B cell (primary cell): Measurements from ENCODE around the gene MARCHF7. TPM values are rescaled to one million over a fixed set of nuclear protein-coding genes. Genes with fewer than 3 reads are reported as not detected.
A peak's percentile ranks its signal among the peaks of the same experiment; 100 is the strongest.

ENCODE experiments used
- ATAC-seq: fragments of 200-7000 bp; cut with Tn5 transposase; one replicate; pipeline ENCODE4 v1.10.0; 2021; ENCODE audit warnings: low read depth, mild to moderate bottlenecking, moderate number of reproducible peaks, moderate library complexity
- CTCF ChIA-PET: fragments of 350-600 bp; sonication (Branson Sonifier 250); formaldehyde crosslinking; loops from one replicate; lab custom pipeline; 2021; ENCODE audit warnings: antibody characterized with exemption, inconsistent platforms; lab: Charles Lee
- POLR2A ChIA-PET: fragments of 350-600 bp; sonication (Branson Sonifier 250); formaldehyde crosslinking; loops from one replicate; lab custom pipeline; 2021; ENCODE audit warnings: antibody characterized with exemption; lab: Charles Lee
- DNase-seq: peaks from one replicate; pipeline ENCODE4 v3.0.0; 2013
- H2AFZ ChIP-seq: 2 replicates; pipeline ENCODE4 v1.6.1; 2012; ENCODE audit warnings: mild to moderate bottlenecking, low read depth, low read length; ENCODE audit not compliant: insufficient read depth, poor library complexity, severe bottlenecking
- H3K27ac ChIP-seq, 2 donors: 1 replicate in 1 of 2; 2 replicates in 1 of 2; pipeline ENCODE4 v1.5.1; 2012 to 2013; ENCODE audit warnings: low read length in 2 of 2, mild to moderate bottlenecking in 2 of 2, moderate library complexity in 1 of 2
- H3K27me3 ChIP-seq, 4 experiments: fragments of 200-600 bp in 1 of 4; sonication (generic) in 1 of 4; replicated peaks in 1 of 4; 1 replicate in 2 of 4; 2 replicates in 2 of 4; pipeline versions ENCODE4 v1.6.1 to v1.7.0; 2013 to 2016; ENCODE audit warnings: low read length in 3 of 4, mild to moderate bottlenecking in 2 of 4, mixed read lengths in 1 of 4, moderate library complexity in 1 of 4; ENCODE audit not compliant: insufficient read depth in 4 of 4, control insufficient read depth in 3 of 4; ENCODE audit errors: control extremely low read depth in 1 of 4
- H3K36me3 ChIP-seq, 2 experiments: replicated peaks in 1 of 2; 1 replicate in 1 of 2; 2 replicates in 1 of 2; pipeline versions ENCODE4 v1.6.1 to v1.7.1; 2013; ENCODE audit warnings: low read length in 1 of 2; ENCODE audit not compliant: insufficient read depth in 2 of 2, control insufficient read depth in 1 of 2; ENCODE audit errors: control extremely low read depth in 1 of 2, extremely low read depth in 1 of 2
- H3K4me1 ChIP-seq, 2 donors: fragments of 200-600 bp in 1 of 2; sonication (generic) in 1 of 2; 1 replicate in 1 of 2; 2 replicates in 1 of 2; pipeline versions ENCODE4 v1.5.1 to v1.6.1; 2013 to 2017; ENCODE audit warnings: low read length in 2 of 2; ENCODE audit not compliant: control insufficient read depth in 2 of 2, insufficient read depth in 2 of 2
- H3K4me2 ChIP-seq: replicated peaks from 2 replicates; pipeline ENCODE3; 2012; ENCODE audit warnings: mild to moderate bottlenecking, low read depth, low read length; ENCODE audit not compliant: poor library complexity, severe bottlenecking
- H3K4me3 ChIP-seq, 5 experiments: fragments of 200-600 bp in 1 of 5; sonication (generic) in 1 of 5; 1 replicate in 3 of 5; 2 replicates in 2 of 5; pipeline versions ENCODE4 v1.5.1 to v1.7.0; 2011 to 2016; ENCODE audit warnings: low read length in 4 of 5, mild to moderate bottlenecking in 4 of 5, low read depth in 2 of 5, control low read depth in 1 of 5, moderate library complexity in 1 of 5; ENCODE audit not compliant: insufficient read depth in 1 of 5; ENCODE audit errors: control extremely low read depth in 1 of 5, extremely low read depth in 1 of 5
- H3K79me2 ChIP-seq: fragments of 200-600 bp; sonication (generic); one replicate; pipeline ENCODE4 v1.6.0; 2016; ENCODE audit warnings: low read length; ENCODE audit not compliant: control insufficient read depth, insufficient read depth
- H3K9ac ChIP-seq: fragments of 200-600 bp; sonication (generic); 2 replicates; pipeline ENCODE4 v1.6.1; 2017; ENCODE audit warnings: mild to moderate bottlenecking, low read length, moderate library complexity
- H3K9me3 ChIP-seq, 3 donors: one replicate each; pipeline versions ENCODE4 v1.6.1 to v1.7.1; 2013; ENCODE audit warnings: low read length in 2 of 3; ENCODE audit not compliant: control insufficient read depth in 2 of 3, insufficient read depth in 1 of 3; ENCODE audit errors: control extremely low read depth in 1 of 3
- H4K20me1 ChIP-seq: 2 replicates; pipeline ENCODE4 v1.6.0; 2012; ENCODE audit warnings: mild to moderate bottlenecking, low read length; ENCODE audit not compliant: insufficient read depth, control insufficient read depth, poor library complexity, severe bottlenecking
- H3K27ac Mint-ChIP-seq: one replicate; pipeline ENCODE4 v1.8.0; 2021; ENCODE audit warnings: mixed read lengths
- H3K27me3 Mint-ChIP-seq: one replicate; pipeline ENCODE4 v1.8.0; 2021; ENCODE audit warnings: mixed read lengths
- H3K4me1 Mint-ChIP-seq: one replicate; pipeline ENCODE4 v1.8.0; 2021; ENCODE audit warnings: mixed read lengths
- H3K4me3 Mint-ChIP-seq: one replicate; pipeline ENCODE4 v1.8.0; 2021; ENCODE audit warnings: mixed read lengths
- H3K9me3 Mint-ChIP-seq: one replicate; pipeline ENCODE4 v1.8.0; 2022; ENCODE audit warnings: mixed read lengths; ENCODE audit not compliant: insufficient read depth
- EZH2 ChIP-seq: IDR thresholded peaks from 2 replicates; pipeline ENCODE4 v1.6.1; 2012; ENCODE audit warnings: borderline replicate concordance, low read depth, mild to moderate bottlenecking, moderate library complexity, low read length; ENCODE audit not compliant: insufficient read depth, poor library complexity, severe bottlenecking
- WGBS: methylation state at CpG from one replicate; pipeline ENCODE4 v1.1.5; 2013; ENCODE audit warnings: missing lambda C conversion rate; ENCODE audit not compliant: insufficient coverage; 5-methylcytosine and 5-hydroxymethylcytosine counted together
- intact Hi-C: fragments of 100-400 bp; cut with micrococcal nuclease; formaldehyde crosslinking; loops from one replicate; pipeline ENCODE4 v1.10.0; 2022
- polyA plus RNA-seq: library from polyadenylated mRNA; depleted of rRNA; stranded (reverse); fragments of >200 nt; gene quantifications from 2 replicates; pipeline ENCODE4 v1.2.3, GENCODE V29; 2012
- total RNA-seq, 2 donors: library from RNA; stranded (reverse); fragments of 120-200 nt in 1 of 2; gene quantifications; 1 replicate in 1 of 2; 2 replicates in 1 of 2; pipeline versions ENCODE4 v1.2.3 to v1.2.4, GENCODE V29; 2013 to 2022
- TF ChIP-seq, protein P1 (sequence below): fragments of 200-600 bp; IDR thresholded peaks from one replicate; pipeline ENCODE4 v1.8.0; 2022; ENCODE audit warnings: antibody characterized with exemption, mild to moderate bottlenecking

MARCHF7 gene
- total and polyA plus RNA-seq, 2 donors (not counting 1 experiment from before 2014, with no cell fraction given), result 55.4 to 109 TPM

DNA sequence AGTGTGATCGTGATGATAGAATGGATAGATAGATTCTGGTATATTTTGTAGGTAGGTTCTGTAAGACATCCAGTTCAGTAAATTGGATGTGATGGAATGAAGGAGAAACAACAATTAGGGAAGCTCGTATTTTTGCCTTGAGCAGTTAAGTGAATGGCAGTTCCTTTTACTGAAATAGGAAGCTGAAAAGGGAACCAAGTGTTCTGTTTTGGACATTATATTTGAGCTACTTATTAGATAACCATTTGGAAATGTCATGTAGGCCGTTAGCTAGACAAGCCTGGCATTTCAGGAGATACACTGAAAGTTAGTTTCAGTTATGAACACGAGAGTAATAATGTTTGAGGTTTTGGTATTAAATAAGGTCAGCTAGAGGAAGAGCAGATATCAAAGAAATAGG lies 41.5 kb downstream of the MARCHF7 start:
- TF ChIP-seq, protein P1, sequence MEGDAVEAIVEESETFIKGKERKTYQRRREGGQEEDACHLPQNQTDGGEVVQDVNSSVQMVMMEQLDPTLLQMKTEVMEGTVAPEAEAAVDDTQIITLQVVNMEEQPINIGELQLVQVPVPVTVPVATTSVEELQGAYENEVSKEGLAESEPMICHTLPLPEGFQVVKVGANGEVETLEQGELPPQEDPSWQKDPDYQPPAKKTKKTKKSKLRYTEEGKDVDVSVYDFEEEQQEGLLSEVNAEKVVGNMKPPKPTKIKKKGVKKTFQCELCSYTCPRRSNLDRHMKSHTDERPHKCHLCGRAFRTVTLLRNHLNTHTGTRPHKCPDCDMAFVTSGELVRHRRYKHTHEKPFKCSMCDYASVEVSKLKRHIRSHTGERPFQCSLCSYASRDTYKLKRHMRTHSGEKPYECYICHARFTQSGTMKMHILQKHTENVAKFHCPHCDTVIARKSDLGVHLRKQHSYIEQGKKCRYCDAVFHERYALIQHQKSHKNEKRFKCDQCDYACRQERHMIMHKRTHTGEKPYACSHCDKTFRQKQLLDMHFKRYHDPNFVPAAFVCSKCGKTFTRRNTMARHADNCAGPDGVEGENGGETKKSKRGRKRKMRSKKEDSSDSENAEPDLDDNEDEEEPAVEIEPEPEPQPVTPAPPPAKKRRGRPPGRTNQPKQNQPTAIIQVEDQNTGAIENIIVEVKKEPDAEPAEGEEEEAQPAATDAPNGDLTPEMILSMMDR, result no peak
- no peak for TF ChIP-seq EZH2
- Histone ChIP-seq H3K4me3 (no peak overlapping the region), H4K20me1 (peaks cover 30% of the 10 kb centered on the region), H3K9me3 (no peaks in the 10 kb centered on the region), H3K27ac (peak overlapping the region in 1 of 2 donors; percentile 10), H3K27me3 (no peaks in the 10 kb centered on the region), H3K36me3 (peaks cover 7 to 71% of the 10 kb centered on the region in 2 experiments), H3K4me1 (peaks cover 0 to 5% of the 10 kb centered on the region in 2 donors), H2AFZ (no peak overlapping the region), H3K79me2 (peaks cover 39% of the 10 kb centered on the region), H3K9ac (no peak overlapping the region), H3K4me2 (no peak overlapping the region)
- Mint-ChIP-seq H3K27ac (no peak overlapping the region), H3K4me1 (peaks cover 6% of the 10 kb centered on the region), H3K9me3 (no peaks in the 10 kb centered on the region), H3K4me3 (no peak overlapping the region), H3K27me3 (no peaks in the 10 kb centered on the region)
- DNase-seq, result no peak
- 44% methylated on average over 3 of the region's 4 CpGs for WGBS
- CTCF ChIA-PET, result interaction anchor here (1.0 kb wide), 1 partner anchor 168 kb away, joined by 3 read pairs; no protein-coding TSS in a partner anchor
- no peak for ATAC-seq
- POLR2A ChIA-PET, result interaction anchor here (1.1 kb wide), 1 partner anchor 41 kb away, joined by 3 read pairs; the partner anchor contains the start of gene MARCHF7
- intact Hi-C loops, result no loop called here

GRCh38 chr2:159755014-159755413 lies 42.7 kb downstream of the MARCHF7 start:
- ChIA-PET POLR2A (no interaction called here), CTCF (no interaction called here)
- peaks cover 0 to 5% of the 10 kb centered on the region in 2 donors for H3K4me1 ChIP-seq
- peaks cover 9 to 75% of the 10 kb centered on the region in 2 experiments for H3K36me3 ChIP-seq
- H3K4me2 ChIP-seq, result no peak overlapping the region
- Mint-ChIP-seq H3K27me3 (no peaks in the 10 kb centered on the region), H3K4me3 (no peak overlapping the region), H3K4me1 (peaks cover 6% of the 10 kb centered on the region), H3K9me3 (no peaks in the 10 kb centered on the region), H3K27ac (no peak overlapping the region)
- intact Hi-C loops, result no loop called here
- H3K4me3 ChIP-seq, result no peak overlapping the region
- TF ChIP-seq EZH2, result no peak
- TF ChIP-seq, protein P1, result no peak
- no peak for DNase-seq
- no peak overlapping the region for H2AFZ ChIP-seq
- ATAC-seq, result no peak
- H3K27ac ChIP-seq, result no peak overlapping the region
- H3K9ac ChIP-seq, result no peak overlapping the region
- peaks cover 27% of the 10 kb centered on the region for H3K79me2 ChIP-seq
- H3K27me3 ChIP-seq, result no peaks in the 10 kb centered on the region
- no peaks in the 10 kb centered on the region for H3K9me3 ChIP-seq
- peaks cover 23% of the 10 kb centered on the region for H4K20me1 ChIP-seq
- WGBS, result 100% methylated on average over 2 of the region's 2 CpGs
